WTC11 (cell line): ENCODE results near the gene OR4K1. TPM values are rescaled to one million over a fixed set of nuclear protein-coding genes. Genes with fewer than 3 reads are reported as not detected.

Source experiments
- ATAC-seq: fragments of 200-7000 bp; cut with Tn5 transposase; 2 replicates; pipeline ENCODE4 v1.10.0; 2021; ENCODE audit warnings: mild to moderate bottlenecking, moderate library complexity
- CTCF ChIA-PET: fragments of 300-600 bp; sonication (Branson Sonifier 250); formaldehyde crosslinking; loops from one replicate; lab custom pipeline; 2021; ENCODE audit warnings: antibody characterized with exemption; lab: Charles Lee
- POLR2A ChIA-PET: fragments of 350-600 bp; sonication (Branson Sonifier 250); formaldehyde crosslinking; loops from one replicate; lab custom pipeline; 2021; ENCODE audit warnings: antibody characterized with exemption; lab: Charles Lee
- DNase-seq: peaks from one replicate; pipeline ENCODE4 v3.0.0; 2021; ENCODE audit warnings: low spot score
- H3K27ac Mint-ChIP-seq: 2 replicates; pipeline ENCODE4 v1.8.0; 2021; ENCODE audit warnings: mixed read lengths
- H3K27me3 Mint-ChIP-seq: 2 replicates; pipeline ENCODE4 v1.8.0; 2021; ENCODE audit warnings: low read depth, mild to moderate bottlenecking, moderate library complexity, mixed read lengths
- H3K36me3 Mint-ChIP-seq: 2 replicates; pipeline ENCODE4 v1.8.0; 2021; ENCODE audit warnings: mixed read lengths
- H3K4me1 Mint-ChIP-seq: 2 replicates; pipeline ENCODE4 v1.8.0; 2022; ENCODE audit warnings: mixed read lengths
- H3K4me3 Mint-ChIP-seq: 2 replicates; pipeline ENCODE4 v1.8.0; 2021; ENCODE audit warnings: mild to moderate bottlenecking, moderate library complexity, mixed read lengths
- H3K9me3 Mint-ChIP-seq: 2 replicates; pipeline ENCODE4 v1.8.0; 2021; ENCODE audit warnings: mixed read lengths
- CBFB ChIP-seq: sonication (generic); formaldehyde crosslinking; IDR thresholded peaks from 2 replicates; pipeline ENCODE4 v1.8.1; 2022; ENCODE audit warnings: mild to moderate bottlenecking, low read depth, missing genetic modification reagents
- CREM ChIP-seq: sonication (generic); formaldehyde crosslinking; IDR thresholded peaks from 2 replicates; pipeline ENCODE4 v1.8.1; 2022; ENCODE audit warnings: mild to moderate bottlenecking, missing genetic modification reagents, moderate library complexity
- E2F4 ChIP-seq: sonication (generic); formaldehyde crosslinking; IDR thresholded peaks from 2 replicates; pipeline ENCODE4 v1.8.1; 2022; ENCODE audit warnings: low read depth, mild to moderate bottlenecking, moderate library complexity, missing genetic modification reagents, borderline replicate concordance
- E2F5 ChIP-seq: sonication (generic); formaldehyde crosslinking; IDR thresholded peaks from 2 replicates; pipeline ENCODE4 v1.8.1; 2022; ENCODE audit warnings: mild to moderate bottlenecking, moderate library complexity, missing genetic modification reagents
- ERG ChIP-seq: fragments of 250-450 bp; sonication (Bioruptor Pico); IDR thresholded peaks from 2 replicates; pipeline ENCODE4 v1.8.0; 2021; ENCODE audit warnings: mild to moderate bottlenecking
- ETV6 ChIP-seq: sonication (generic); formaldehyde crosslinking; IDR thresholded peaks from 2 replicates; pipeline ENCODE4 v1.8.1; 2022; ENCODE audit warnings: mild to moderate bottlenecking, missing genetic modification reagents
- GABPB1 ChIP-seq: sonication (generic); formaldehyde crosslinking; IDR thresholded peaks from 2 replicates; pipeline ENCODE4 v1.8.1; 2023; ENCODE audit warnings: mild to moderate bottlenecking, missing genetic modification reagents
- GRHL2 ChIP-seq: fragments of 250-450 bp; sonication (Bioruptor Pico); IDR thresholded peaks from 2 replicates; pipeline ENCODE4 v1.8.0; 2022; ENCODE audit warnings: mild to moderate bottlenecking, moderate library complexity; ENCODE audit not compliant: insufficient replicate concordance, severe bottlenecking
- HMGA2 ChIP-seq: fragments of 250-450 bp; sonication (Bioruptor Pico); IDR thresholded peaks from 2 replicates; pipeline ENCODE4 v1.4.0; 2021; ENCODE audit warnings: mild to moderate bottlenecking, moderate library complexity
- JAZF1 ChIP-seq: fragments of 250-450 bp; sonication (Bioruptor Pico); IDR thresholded peaks from 2 replicates; pipeline ENCODE4 v1.9.0; 2021; ENCODE audit warnings: moderate library complexity, mild to moderate bottlenecking, inconsistent platforms
- MAX ChIP-seq: sonication (generic); formaldehyde crosslinking; IDR thresholded peaks from 2 replicates; pipeline ENCODE4 v1.8.0; 2022; ENCODE audit warnings: mild to moderate bottlenecking, missing genetic modification reagents
- NFE2L1 ChIP-seq: sonication (generic); formaldehyde crosslinking; IDR thresholded peaks from 2 replicates; pipeline ENCODE4 v1.8.1; 2023; ENCODE audit warnings: missing genetic modification reagents
- NR1H2 ChIP-seq: sonication (generic); formaldehyde crosslinking; IDR thresholded peaks from 2 replicates; pipeline ENCODE4 v1.9.0; 2021; ENCODE audit warnings: mild to moderate bottlenecking, moderate library complexity, missing genetic modification reagents
- RELA ChIP-seq: sonication (generic); formaldehyde crosslinking; IDR thresholded peaks from 2 replicates; pipeline ENCODE4 v1.8.1; 2022; ENCODE audit warnings: missing genetic modification reagents, mild to moderate bottlenecking, borderline replicate concordance
- SMAD3 ChIP-seq: sonication (generic); formaldehyde crosslinking; IDR thresholded peaks from 2 replicates; pipeline ENCODE4 v1.8.0; 2022; ENCODE audit warnings: missing genetic modification reagents, mild to moderate bottlenecking, borderline replicate concordance
- SP1 ChIP-seq: sonication (generic); formaldehyde crosslinking; conservative IDR thresholded peaks from 2 replicates; pipeline ENCODE4 v1.8.1; 2022; ENCODE audit warnings: missing genetic modification reagents
- TCF7 ChIP-seq: sonication (generic); formaldehyde crosslinking; IDR thresholded peaks from 2 replicates; pipeline ENCODE4 v1.8.0; 2022; ENCODE audit warnings: mild to moderate bottlenecking, low read depth, missing genetic modification reagents, moderate library complexity
- ZNF263 ChIP-seq: sonication (generic); formaldehyde crosslinking; IDR thresholded peaks from 2 replicates; pipeline ENCODE4 v1.8.1; 2022; ENCODE audit warnings: low read depth, mild to moderate bottlenecking, moderate library complexity, missing genetic modification reagents
- ZNF396 ChIP-seq: fragments of 250-450 bp; sonication (Bioruptor Pico); IDR thresholded peaks from 2 replicates; pipeline ENCODE4 v1.8.0; 2021; ENCODE audit warnings: mild to moderate bottlenecking, moderate library complexity, borderline replicate concordance
- total RNA-seq: library from RNA; stranded (reverse); gene quantifications from 3 replicates; pipeline ENCODE4 v1.2.3, GENCODE V29; 2021
- TF ChIP-seq, protein P1 (sequence below): sonication (generic); formaldehyde crosslinking; IDR thresholded peaks from 2 replicates; pipeline ENCODE4 v1.8.0; 2022; ENCODE audit warnings: mild to moderate bottlenecking, missing genetic modification reagents
- TF ChIP-seq, protein P2 (sequence below): sonication (generic); formaldehyde crosslinking; conservative IDR thresholded peaks from 2 replicates; pipeline ENCODE4 v1.8.1; 2022; ENCODE audit warnings: mild to moderate bottlenecking, missing genetic modification reagents
- TF ChIP-seq, protein P3 (sequence below): sonication (generic); formaldehyde crosslinking; IDR thresholded peaks from 2 replicates; pipeline ENCODE4 v1.8.1; 2022; ENCODE audit warnings: low read depth, missing genetic modification reagents, borderline replicate concordance
- TF ChIP-seq, protein P4 (sequence below): sonication (generic); formaldehyde crosslinking; conservative IDR thresholded peaks from 2 replicates; pipeline ENCODE4 v1.8.1; 2023; ENCODE audit warnings: mild to moderate bottlenecking, low read depth, missing genetic modification reagents, moderate library complexity
- TF ChIP-seq, protein P5 (sequence below): sonication (generic); formaldehyde crosslinking; IDR thresholded peaks from 2 replicates; pipeline ENCODE4 v1.8.1; 2022; ENCODE audit warnings: missing genetic modification reagents, borderline replicate concordance

The OR4K1 gene
- total RNA-seq, 1 experiment from 2014 or later: not detected

DNA sequence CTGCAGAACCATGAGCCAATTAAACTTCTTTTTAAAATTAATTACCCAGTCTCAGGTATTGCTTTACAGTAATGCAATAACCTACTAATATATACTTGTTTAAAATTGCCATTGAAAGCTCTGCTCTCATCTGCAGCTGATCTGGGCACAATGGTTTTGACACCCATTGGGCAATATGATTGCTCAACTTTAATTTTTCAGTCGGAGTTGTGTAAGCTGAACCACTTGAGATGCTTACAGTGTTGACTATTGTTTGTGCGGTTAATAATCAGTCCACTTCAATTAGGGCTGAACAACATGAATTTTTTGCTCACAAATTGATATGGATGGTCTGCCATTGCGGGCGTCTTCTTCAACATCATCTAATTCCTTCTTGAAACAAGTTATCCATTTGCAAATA, 28.3 kb upstream of the OR4K1 start (continued):
- no peak for TF ChIP-seq ZNF263 (CRISPR knock-in tag)
- TF ChIP-seq, protein P1, sequence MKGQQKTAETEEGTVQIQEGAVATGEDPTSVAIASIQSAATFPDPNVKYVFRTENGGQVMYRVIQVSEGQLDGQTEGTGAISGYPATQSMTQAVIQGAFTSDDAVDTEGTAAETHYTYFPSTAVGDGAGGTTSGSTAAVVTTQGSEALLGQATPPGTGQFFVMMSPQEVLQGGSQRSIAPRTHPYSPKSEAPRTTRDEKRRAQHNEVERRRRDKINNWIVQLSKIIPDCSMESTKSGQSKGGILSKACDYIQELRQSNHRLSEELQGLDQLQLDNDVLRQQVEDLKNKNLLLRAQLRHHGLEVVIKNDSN (CRISPR knock-in tag): no peak
- TF ChIP-seq JAZF1 (CRISPR knock-in tag): no peak

- Mint-ChIP-seq H3K9me3 (peaks cover 100% of the 10 kb centered on the region), H3K27ac (no peak overlapping the region), H3K4me1 (no peaks in the 10 kb centered on the region), H3K36me3 (peaks cover 89% of the 10 kb centered on the region), H3K4me3 (no peak overlapping the region), H3K27me3 (peaks cover 28% of the 10 kb centered on the region)
- no peak for ATAC-seq
- ChIA-PET POLR2A (no interaction called here), CTCF (no interaction called here)
- no peak for DNase-seq
- no peak for TF ChIP-seq TCF7 (CRISPR knock-in tag)
- TF ChIP-seq NFE2L1: no peak
- TF ChIP-seq NR1H2 (CRISPR knock-in tag): no peak
- TF ChIP-seq MAX: no peak
- no peak for TF ChIP-seq E2F4 (CRISPR knock-in tag)
- TF ChIP-seq, protein P2, sequence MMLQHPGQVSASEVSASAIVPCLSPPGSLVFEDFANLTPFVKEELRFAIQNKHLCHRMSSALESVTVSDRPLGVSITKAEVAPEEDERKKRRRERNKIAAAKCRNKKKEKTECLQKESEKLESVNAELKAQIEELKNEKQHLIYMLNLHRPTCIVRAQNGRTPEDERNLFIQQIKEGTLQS (CRISPR knock-in tag): no peak
- TF ChIP-seq ETV6 (CRISPR knock-in tag): no peak
- TF ChIP-seq GRHL2: no peak
- TF ChIP-seq JAZF1 (CRISPR knock-in tag): no peak
- TF ChIP-seq, protein P3, sequence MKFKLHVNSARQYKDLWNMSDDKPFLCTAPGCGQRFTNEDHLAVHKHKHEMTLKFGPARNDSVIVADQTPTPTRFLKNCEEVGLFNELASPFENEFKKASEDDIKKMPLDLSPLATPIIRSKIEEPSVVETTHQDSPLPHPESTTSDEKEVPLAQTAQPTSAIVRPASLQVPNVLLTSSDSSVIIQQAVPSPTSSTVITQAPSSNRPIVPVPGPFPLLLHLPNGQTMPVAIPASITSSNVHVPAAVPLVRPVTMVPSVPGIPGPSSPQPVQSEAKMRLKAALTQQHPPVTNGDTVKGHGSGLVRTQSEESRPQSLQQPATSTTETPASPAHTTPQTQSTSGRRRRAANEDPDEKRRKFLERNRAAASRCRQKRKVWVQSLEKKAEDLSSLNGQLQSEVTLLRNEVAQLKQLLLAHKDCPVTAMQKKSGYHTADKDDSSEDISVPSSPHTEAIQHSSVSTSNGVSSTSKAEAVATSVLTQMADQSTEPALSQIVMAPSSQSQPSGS (CRISPR knock-in tag): no peak
- no peak for TF ChIP-seq HMGA2 (CRISPR knock-in tag)
- no peak for TF ChIP-seq GABPB1 (CRISPR knock-in tag)
Measured at GRCh38 chr14:19906665-19907064, 24.1 kb upstream of the OR4K1 start.

DNA sequence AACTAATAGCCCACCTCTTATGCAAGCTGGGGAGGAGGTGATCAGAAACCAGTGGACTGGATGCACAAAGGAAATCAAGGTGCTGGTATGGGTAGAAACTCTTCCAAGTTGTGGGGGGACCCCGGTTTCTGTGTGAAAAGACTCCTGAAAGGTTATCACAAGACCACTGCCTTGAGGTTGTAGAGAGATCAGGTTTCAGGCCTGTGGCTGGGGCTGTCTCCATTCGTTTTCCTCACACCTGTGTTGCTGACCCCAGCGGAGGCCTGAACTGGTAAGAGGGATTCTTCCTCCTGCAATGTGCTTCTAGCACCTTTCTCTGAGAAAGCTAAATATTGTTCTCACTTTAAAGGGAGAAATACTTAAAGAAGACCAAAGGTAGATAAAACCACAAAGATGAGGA, 19.6 kb upstream of the OR4K1 start:
- Mint-ChIP-seq H3K27me3 (peaks cover 35% of the 10 kb centered on the region), H3K4me3 (no peak overlapping the region), H3K4me1 (no peaks in the 10 kb centered on the region), H3K9me3 (peaks cover 82% of the 10 kb centered on the region), H3K36me3 (peaks cover 85% of the 10 kb centered on the region), H3K27ac (no peak overlapping the region)
- ChIA-PET POLR2A (no interaction called here), CTCF (no interaction called here)
- ATAC-seq (no peak), DNase-seq (no peak)
- TF ChIP-seq, protein P4, sequence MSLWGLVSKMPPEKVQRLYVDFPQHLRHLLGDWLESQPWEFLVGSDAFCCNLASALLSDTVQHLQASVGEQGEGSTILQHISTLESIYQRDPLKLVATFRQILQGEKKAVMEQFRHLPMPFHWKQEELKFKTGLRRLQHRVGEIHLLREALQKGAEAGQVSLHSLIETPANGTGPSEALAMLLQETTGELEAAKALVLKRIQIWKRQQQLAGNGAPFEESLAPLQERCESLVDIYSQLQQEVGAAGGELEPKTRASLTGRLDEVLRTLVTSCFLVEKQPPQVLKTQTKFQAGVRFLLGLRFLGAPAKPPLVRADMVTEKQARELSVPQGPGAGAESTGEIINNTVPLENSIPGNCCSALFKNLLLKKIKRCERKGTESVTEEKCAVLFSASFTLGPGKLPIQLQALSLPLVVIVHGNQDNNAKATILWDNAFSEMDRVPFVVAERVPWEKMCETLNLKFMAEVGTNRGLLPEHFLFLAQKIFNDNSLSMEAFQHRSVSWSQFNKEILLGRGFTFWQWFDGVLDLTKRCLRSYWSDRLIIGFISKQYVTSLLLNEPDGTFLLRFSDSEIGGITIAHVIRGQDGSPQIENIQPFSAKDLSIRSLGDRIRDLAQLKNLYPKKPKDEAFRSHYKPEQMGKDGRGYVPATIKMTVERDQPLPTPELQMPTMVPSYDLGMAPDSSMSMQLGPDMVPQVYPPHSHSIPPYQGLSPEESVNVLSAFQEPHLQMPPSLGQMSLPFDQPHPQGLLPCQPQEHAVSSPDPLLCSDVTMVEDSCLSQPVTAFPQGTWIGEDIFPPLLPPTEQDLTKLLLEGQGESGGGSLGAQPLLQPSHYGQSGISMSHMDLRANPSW: no peak
- TF ChIP-seq SP1 (CRISPR knock-in tag) (no peak), CREM (no peak), ERG (CRISPR knock-in tag) (no peak), CBFB (CRISPR knock-in tag) (no peak), HMGA2 (CRISPR knock-in tag) (no peak), GRHL2 (no peak), E2F5 (CRISPR knock-in tag) (no peak), RELA (CRISPR knock-in tag) (no peak), ZNF396 (no peak), SMAD3 (CRISPR knock-in tag) (no peak)
- TF ChIP-seq, protein P5, sequence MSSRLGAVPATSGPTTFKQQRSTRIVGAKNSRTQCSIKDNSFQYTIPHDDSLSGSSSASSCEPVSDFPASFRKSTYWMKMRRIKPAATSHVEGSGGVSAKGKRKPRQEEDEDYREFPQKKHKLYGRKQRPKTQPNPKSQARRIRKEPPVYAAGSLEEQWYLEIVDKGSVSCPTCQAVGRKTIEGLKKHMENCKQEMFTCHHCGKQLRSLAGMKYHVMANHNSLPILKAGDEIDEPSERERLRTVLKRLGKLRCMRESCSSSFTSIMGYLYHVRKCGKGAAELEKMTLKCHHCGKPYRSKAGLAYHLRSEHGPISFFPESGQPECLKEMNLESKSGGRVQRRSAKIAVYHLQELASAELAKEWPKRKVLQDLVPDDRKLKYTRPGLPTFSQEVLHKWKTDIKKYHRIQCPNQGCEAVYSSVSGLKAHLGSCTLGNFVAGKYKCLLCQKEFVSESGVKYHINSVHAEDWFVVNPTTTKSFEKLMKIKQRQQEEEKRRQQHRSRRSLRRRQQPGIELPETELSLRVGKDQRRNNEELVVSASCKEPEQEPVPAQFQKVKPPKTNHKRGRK (CRISPR knock-in tag): no peak
